H1 (cell line): ENCODE results near the gene IRF5. TPM values are rescaled to one million over a fixed set of nuclear protein-coding genes. Genes with fewer than 3 reads are reported as not detected.

Source experiments
- CTCF ChIA-PET: fragments of 300-600 bp; sonication (Branson Sonifier 250); formaldehyde crosslinking; loops from one replicate; lab custom pipeline; 2021; ENCODE audit not compliant: partially characterized antibody; lab: Charles Lee
- POLR2A ChIA-PET: fragments of 300-600 bp; sonication (Branson Sonifier 250); formaldehyde crosslinking; loops from one replicate; lab custom pipeline; 2021; ENCODE audit warnings: inconsistent platforms; ENCODE audit not compliant: partially characterized antibody; lab: Charles Lee
- DNase-seq, 2 experiments: peaks; one replicate each; pipeline versions ENCODE4 v3.0.0 to v3.0.0-alpha.2; 2010 to 2022; ENCODE audit warnings: low spot score in 2 of 2, low read depth in 1 of 2, mixed read lengths in 1 of 2
- FAIRE-seq: peaks from 2 replicates; lab custom pipeline; 2011; peaks lifted over from hg19 to GRCh38; lab: Jason Lieb, UNC
- H2AFZ ChIP-seq: 2 replicates; pipeline ENCODE4 v1.8.1; 2012; ENCODE audit warnings: low read length, inconsistent platforms
- H2AK5ac ChIP-seq: 2 replicates; pipeline ENCODE4 v1.6.1; 2013; ENCODE audit warnings: low read depth, low read length
- H2BK120ac ChIP-seq: replicated peaks from 2 replicates; pipeline ENCODE3; 2013; ENCODE audit warnings: low read depth, low read length, inconsistent platforms
- H2BK12ac ChIP-seq: 2 replicates; pipeline ENCODE4 v1.6.1; 2013; ENCODE audit warnings: low read depth, low read length
- H2BK15ac ChIP-seq: 2 replicates; pipeline ENCODE4 v1.6.1; 2013; ENCODE audit warnings: low read length
- H2BK20ac ChIP-seq: 2 replicates; pipeline ENCODE4 v1.6.1; 2013; ENCODE audit warnings: low read length
- H2BK5ac ChIP-seq: 2 replicates; pipeline ENCODE4 v1.6.1; 2013; ENCODE audit warnings: low read depth, low read length
- H3K14ac ChIP-seq: 2 replicates; pipeline ENCODE4 v1.6.1; 2013; ENCODE audit warnings: inconsistent platforms; ENCODE audit not compliant: insufficient read length
- H3K18ac ChIP-seq: 2 replicates; pipeline ENCODE4 v1.6.1; 2013; ENCODE audit warnings: low read length; ENCODE audit errors: extremely low read depth
- H3K23ac ChIP-seq: 2 replicates; pipeline ENCODE4 v1.6.1; 2013; ENCODE audit warnings: inconsistent platforms; ENCODE audit not compliant: insufficient read length
- H3K23me2 ChIP-seq: 2 replicates; pipeline ENCODE4 v1.6.1; 2013; ENCODE audit warnings: low read depth, low read length
- H3K27ac ChIP-seq: 2 replicates; pipeline ENCODE4 v1.6.1; 2011; ENCODE audit warnings: low read depth, low read length, inconsistent platforms
- H3K27me3 ChIP-seq, 4 experiments: replicated peaks in 1 of 4; 1 replicate in 1 of 4; 2 replicates in 3 of 4; pipeline versions ENCODE4 v1.6.1 to v1.8.1; 2011 to 2013; ENCODE audit warnings: low read length in 3 of 4, mild to moderate bottlenecking in 3 of 4, inconsistent platforms in 2 of 4, mixed read lengths in 2 of 4, moderate library complexity in 1 of 4; ENCODE audit not compliant: control insufficient read depth in 3 of 4, insufficient read depth in 3 of 4; ENCODE audit errors: extremely low read depth in 1 of 4
- H3K36me3 ChIP-seq, 4 experiments: 2 replicates each; pipeline versions ENCODE4 v1.6.1 to v1.8.1; 2011 to 2013; ENCODE audit warnings: mild to moderate bottlenecking in 4 of 4, low read length in 3 of 4, moderate library complexity in 2 of 4, control low read depth in 1 of 4, inconsistent platforms in 1 of 4; ENCODE audit not compliant: insufficient read depth in 4 of 4, control insufficient read depth in 2 of 4
- H3K4ac ChIP-seq: replicated peaks from 2 replicates; pipeline ENCODE3; 2013; ENCODE audit warnings: low read length, low read depth, mixed read lengths, inconsistent platforms; ENCODE audit not compliant: insufficient read length
- H3K4me1 ChIP-seq, 4 experiments: replicated peaks in 1 of 4; 1 replicate in 1 of 4; 2 replicates in 3 of 4; pipeline versions ENCODE4 v1.6.1 to v1.8.1; 2011 to 2013; ENCODE audit warnings: low read length in 3 of 4, inconsistent platforms in 2 of 4, mixed read lengths in 1 of 4; ENCODE audit not compliant: insufficient read depth in 4 of 4, control insufficient read depth in 3 of 4
- H3K4me2 ChIP-seq, 2 experiments: 2 replicates each; pipeline versions ENCODE4 v1.6.1 to v1.8.1; 2011 to 2013; ENCODE audit warnings: low read depth in 2 of 2, low read length in 2 of 2, control low read depth in 1 of 2, inconsistent platforms in 1 of 2, mild to moderate bottlenecking in 1 of 2; ENCODE audit not compliant: insufficient read depth in 1 of 2
- H3K4me3 ChIP-seq, 4 experiments: fragments of 200-600, 300-600 bp in 1 of 4; sonication (generic), shearing (Covaris generic), sonication (Bioruptor Twin) in 1 of 4; 2 replicates each; pipeline versions ENCODE4 v1.5.1 to v1.8.1; 2011 to 2016; ENCODE audit warnings: low read length in 4 of 4, low read depth in 3 of 4, control low read depth in 2 of 4, inconsistent platforms in 2 of 4, mild to moderate bottlenecking in 2 of 4, mixed read lengths in 1 of 4, moderate library complexity in 1 of 4; ENCODE audit not compliant: insufficient read depth in 2 of 4; ENCODE audit errors: extremely low read depth in 1 of 4
- H3K56ac ChIP-seq: replicated peaks from 2 replicates; pipeline ENCODE3; 2013; ENCODE audit warnings: low read depth, mild to moderate bottlenecking, mixed read lengths, low read length, inconsistent platforms; ENCODE audit not compliant: insufficient read length
- H3K79me1 ChIP-seq: 2 replicates; pipeline ENCODE4 v1.6.1; 2013; ENCODE audit warnings: low read depth, low read length, control low read depth
- H3K79me2 ChIP-seq, 2 experiments: 2 replicates each; pipeline versions ENCODE4 v1.6.1 to v1.8.1; 2012 to 2013; ENCODE audit warnings: low read length in 2 of 2, mild to moderate bottlenecking in 2 of 2, inconsistent platforms in 1 of 2; ENCODE audit not compliant: insufficient read depth in 2 of 2, control insufficient read depth in 1 of 2
- H3K9ac ChIP-seq, 4 experiments: replicated peaks in 1 of 4; 1 replicate in 1 of 4; 2 replicates in 3 of 4; pipeline versions ENCODE4 v1.6.1 to v1.8.1; 2011 to 2013; ENCODE audit warnings: low read depth in 3 of 4, low read length in 3 of 4, control low read depth in 2 of 4, mild to moderate bottlenecking in 2 of 4, moderate library complexity in 2 of 4, inconsistent platforms in 1 of 4; ENCODE audit errors: extremely low read depth in 1 of 4
- H3K9me3 ChIP-seq, 2 experiments: 2 replicates each; pipeline versions ENCODE4 v1.6.1 to v1.8.1; 2012 to 2013; ENCODE audit warnings: mild to moderate bottlenecking in 2 of 2, moderate library complexity in 2 of 2, control low read depth in 1 of 2, inconsistent platforms in 1 of 2, low read depth in 1 of 2, low read length in 1 of 2, mixed read lengths in 1 of 2; ENCODE audit not compliant: insufficient read depth in 2 of 2
- H4K20me1 ChIP-seq, 2 experiments: replicated peaks in 1 of 2; 2 replicates each; pipeline versions ENCODE3 to v1.8.1; 2011 to 2013; ENCODE audit warnings: inconsistent platforms in 2 of 2, low read length in 2 of 2, mild to moderate bottlenecking in 1 of 2; ENCODE audit not compliant: insufficient read depth in 2 of 2, control insufficient read depth in 1 of 2
- H4K5ac ChIP-seq: 2 replicates; pipeline ENCODE4 v1.6.1; 2013; ENCODE audit warnings: low read length, low read depth, mixed read lengths, inconsistent platforms; ENCODE audit not compliant: insufficient read length
- H4K8ac ChIP-seq: 2 replicates; pipeline ENCODE4 v1.8.0; 2013; ENCODE audit warnings: mild to moderate bottlenecking, moderate library complexity, low read length, inconsistent platforms; ENCODE audit not compliant: insufficient read depth; ENCODE audit errors: extremely low read depth
- H4K91ac ChIP-seq: replicated peaks from 2 replicates; pipeline ENCODE3; 2013; ENCODE audit warnings: low read length, mixed read lengths, inconsistent platforms; ENCODE audit not compliant: insufficient read length
- CBX8 ChIP-seq: fragments of 300-800, 300-1000 bp; sonication (generic); IDR thresholded peaks from 2 replicates; pipeline ENCODE4 v1.7.1; 2016; ENCODE audit warnings: low read depth, low read length, borderline replicate concordance
- CHD1 ChIP-seq: IDR thresholded peaks from 2 replicates; pipeline ENCODE4 v1.6.1; 2012; ENCODE audit warnings: low read depth, low read length, improper control_type of control experiment
- CREB1 ChIP-seq: IDR thresholded peaks from 2 replicates; pipeline ENCODE4 v1.6.1; 2012; ENCODE audit warnings: inconsistent platforms
- EZH2 ChIP-seq: fragments of 200-600 bp; sonication (generic); IDR thresholded peaks from 2 replicates; pipeline ENCODE4 v1.7.1; 2012; ENCODE audit warnings: low read depth, mild to moderate bottlenecking, moderate library complexity, low read length, inconsistent platforms; ENCODE audit not compliant: severe bottlenecking
- GABPA ChIP-seq: IDR thresholded peaks from 2 replicates; pipeline ENCODE4 v1.6.1; 2011; ENCODE audit warnings: mild to moderate bottlenecking, low read length, moderate library complexity, borderline replicate concordance; ENCODE audit not compliant: insufficient read depth
- GTF2F1 ChIP-seq: IDR thresholded peaks from 2 replicates; pipeline ENCODE4 v1.6.1; 2012; ENCODE audit warnings: low read depth, low read length, improper control_type of control experiment, borderline replicate concordance
- HDAC6 ChIP-seq: IDR thresholded peaks from one replicate; pipeline ENCODE4 v1.7.1; 2012; ENCODE audit warnings: low read depth, mild to moderate bottlenecking, inconsistent platforms, low read length, moderate library complexity
- POLR2A ChIP-seq, 2 experiments: IDR thresholded peaks; 1 replicate in 1 of 2; 2 replicates in 1 of 2; pipeline ENCODE4 v1.6.1; 2011; ENCODE audit warnings: low read depth in 2 of 2, low read length in 2 of 2, mild to moderate bottlenecking in 2 of 2; ENCODE audit errors: control extremely low read depth in 1 of 2
- POU5F1 ChIP-seq: IDR thresholded peaks from 2 replicates; pipeline ENCODE4 v1.6.1; 2011; ENCODE audit warnings: low read depth, mild to moderate bottlenecking, low read length, moderate library complexity
- RBBP5 ChIP-seq: IDR thresholded peaks from 2 replicates; pipeline ENCODE4 v1.7.1; 2012; ENCODE audit warnings: low read depth, mild to moderate bottlenecking, inconsistent platforms, low read length, moderate library complexity, borderline replicate concordance
- RFX5 ChIP-seq: IDR thresholded peaks from 2 replicates; pipeline ENCODE4 v1.6.1; 2011; ENCODE audit warnings: low read depth, low read length, improper control_type of control experiment, borderline replicate concordance
- SP4 ChIP-seq: IDR thresholded peaks from 2 replicates; pipeline ENCODE4 v1.6.1; 2012; ENCODE audit warnings: low read length, inconsistent platforms
- TEAD4 ChIP-seq: IDR thresholded peaks from 2 replicates; pipeline ENCODE4 v1.6.1; 2012; ENCODE audit warnings: low read depth, low read length, inconsistent platforms, mixed read lengths
- USF2 ChIP-seq: IDR thresholded peaks from 2 replicates; pipeline ENCODE4 v1.6.1; 2011; ENCODE audit warnings: low read length, improper control_type of control experiment
- WGBS, 2 experiments: shearing (Covaris generic) in 1 of 2; methylation state at CpG; one replicate each; pipeline versions ENCODE4 v1.1.6 to v1.1.7; 2013 to 2015; ENCODE audit warnings: low lambda C conversion rate in 2 of 2, mixed read lengths in 2 of 2, inconsistent platforms in 1 of 2, low coverage in 1 of 2, missing lambda C conversion rate in 1 of 2; ENCODE audit not compliant: insufficient replicate concordance in 2 of 2, insufficient coverage in 1 of 2, insufficient read length in 1 of 2; ENCODE audit errors: extremely low coverage in 1 of 2, missing lambda C conversion rate in 1 of 2; 5-methylcytosine and 5-hydroxymethylcytosine counted together
- polyA plus RNA-seq, 7 experiments: library from polyadenylated mRNA; depleted of rRNA in 3 of 7; stranded (reverse) in 5 of 7; unstranded in 2 of 7; fragments of >200 nt in 5 of 7; fragments of 200-250 nt in 2 of 7; gene quantifications; 1 replicate in 5 of 7; 2 replicates in 1 of 7; 4 replicates in 1 of 7; pipeline versions ENCODE4 v1.2.1 to v1.2.3, GENCODE V29; 2011 to 2013; ENCODE audit warnings: missing spikeins in 2 of 7, mixed read lengths in 2 of 7
- total RNA-seq: library from RNA; stranded (reverse); fragmentation: NEBNext Ultra II Directional; extraction: Animal tissue kit (Norgen Biotek cat#: 25700); gene quantifications from 2 replicates; pipeline ENCODE4 v1.2.1, GENCODE V29; 2021

The IRF5 gene
- total and polyA plus RNA-seq, 2 of the 8 experiments (the other 6 are each of a cell fraction or from before 2014, with no cell fraction given): 0.28 to 1.1 TPM

GRCh38 chr7:128936798-128937197 is 929 bp upstream of the IRF5 start:
- H3K23ac ChIP-seq: no peak overlapping the region
- peaks cover 24 to 60% (median 41%) of the 10 kb centered on the region in 4 experiments for H3K27me3 ChIP-seq
- H4K8ac ChIP-seq: no peak overlapping the region
- H3K9me3 ChIP-seq: no peaks in the 10 kb centered on the region
- peaks cover 14% of the 10 kb centered on the region; the same call in 1 of the 2 replicates for H3K23me2 ChIP-seq
- no peak for DNase-seq
- no peak overlapping the region for H2BK5ac ChIP-seq
- peak overlapping the region in 1 of 2 experiments; percentile 66; a peak in 1 of 4 replicates for H3K4me2 ChIP-seq
- no peak overlapping the region for H4K91ac ChIP-seq
- no peak overlapping the region for H2BK120ac ChIP-seq
- FAIRE-seq: no peak
- H3K9ac ChIP-seq: no peak overlapping the region
- H3K4ac ChIP-seq: no peak overlapping the region
- 91% methylated on average over 4 of the region's 4 CpGs; no CpG with 5 or more reads in 1 of the 2 experiments for WGBS, 2 experiments
- no peaks in the 10 kb centered on the region for H3K36me3 ChIP-seq
- H2BK15ac ChIP-seq: no peak overlapping the region
- no peak overlapping the region for H3K18ac ChIP-seq
- no peak overlapping the region for H3K56ac ChIP-seq
- H3K79me2 ChIP-seq: no peaks in the 10 kb centered on the region
- H4K20me1 ChIP-seq: peaks cover 0 to 3% of the 10 kb centered on the region in 2 experiments
- no peak overlapping the region for H3K4me3 ChIP-seq
- POLR2A ChIA-PET: interaction anchor here (1.1 to 1.6 kb wide), 2 partner anchors 9 to 11 kb away, joined by 3 to 7 read pairs; no protein-coding TSS in a partner anchor
- H3K4me1 ChIP-seq: peaks cover 0 to 7% (median 5%) of the 10 kb centered on the region in 4 experiments; a peak in 3 of 7 replicates
- H4K5ac ChIP-seq: no peak overlapping the region
- no peak overlapping the region for H3K27ac ChIP-seq
- CTCF ChIA-PET: interaction anchor here (0.6 to 2.1 kb wide), 5 partner anchors 10 to 273 kb away, joined by 3 to 15 read pairs (median 3); no protein-coding TSS in a partner anchor
- H2AFZ ChIP-seq: no peak overlapping the region
- no peak overlapping the region for H3K14ac ChIP-seq
- H2BK12ac ChIP-seq: no peak overlapping the region
- H3K79me1 ChIP-seq: no peaks in the 10 kb centered on the region
- no peak overlapping the region for H2AK5ac ChIP-seq
- H2BK20ac ChIP-seq: no peak overlapping the region; the same call in 1 of the 2 replicates
- no peak for TF ChIP-seq EZH2
- TF ChIP-seq CBX8: no peak
- TF ChIP-seq RBBP5: no peak
- no peak for TF ChIP-seq POLR2A (IDR thresholded peaks at IDR 0.05; ENCODE audit: control extremely low read depth in 1 of 2, low read depth in 2 of 2, low read length in 2 of 2)
- TF ChIP-seq CREB1: no peak
- no peak for TF ChIP-seq CHD1
- TF ChIP-seq POU5F1: no peak
- no peak for TF ChIP-seq TEAD4
- no peak for TF ChIP-seq GABPA
- no peak for TF ChIP-seq GTF2F1
- no peak for TF ChIP-seq USF2
- no peak for TF ChIP-seq RFX5
- TF ChIP-seq SP4: no peak
- no peak for TF ChIP-seq HDAC6
